GM21447 (cell line): Measurements from ENCODE around the gene TAS2R41.

Experiments used
- ATAC-seq: cut with Tn5 transposase; IDR thresholded peaks from one replicate; pipeline ENCODE4 v1.9.1; 2021; ENCODE audit not compliant: unreplicated experiment

Gene TAS2R41

GRCh38 chr7:143477501-143478150 lies at the start of gene TAS2R41:
Gene TAS2R41, plus strand, starts transcription at chr7:143477873. Its CDS starts 0 bp downstream, at chr7:143477873.
- no peak for ATAC-seq

- no peak for ATAC-seq
Measured at GRCh38 chr7:143429770-143430698, 47.6 kb upstream of the TAS2R41 start.

GRCh38 chr7:143431109-143431508 lies 46.6 kb upstream of the TAS2R41 start:
- ATAC-seq, result no peak

- ATAC-seq, result no peak
Measured at GRCh38 chr7:143433759-143434158, 43.9 kb upstream of the TAS2R41 start.

- no peak for ATAC-seq
Measured at GRCh38 chr7:143434660-143435059, 43.0 kb upstream of the TAS2R41 start.

GRCh38 chr7:143435266-143435665 lies 42.4 kb upstream of the TAS2R41 start:
- no peak for ATAC-seq

GRCh38 chr7:143436325-143436946 lies 41.2 kb upstream of the TAS2R41 start:
- ATAC-seq, result peak; percentile 82

GRCh38 chr7:143437578-143437977 lies 40.1 kb upstream of the TAS2R41 start:
- ATAC-seq, result peak; percentile 47

GRCh38 chr7:143439866-143440265 lies 37.8 kb upstream of the TAS2R41 start:
- no peak for ATAC-seq

- no peak for ATAC-seq
Measured at GRCh38 chr7:143443153-143443552, 34.5 kb upstream of the TAS2R41 start, which contains the start of gene TAS2R60. Gene TAS2R60, plus strand, starts transcription at chr7:143443453. Its CDS starts 0 bp downstream, at chr7:143443453.

GRCh38 chr7:143444063-143444782 lies 33.5 kb upstream of the TAS2R41 start:
- ATAC-seq, result no peak

- ATAC-seq, result no peak
Measured at GRCh38 chr7:143444785-143445184, 32.9 kb upstream of the TAS2R41 start.

GRCh38 chr7:143447466-143447865 lies 30.2 kb upstream of the TAS2R41 start:
- no peak for ATAC-seq

- ATAC-seq, result no peak
Measured at GRCh38 chr7:143448429-143448828, 29.2 kb upstream of the TAS2R41 start.

GRCh38 chr7:143449793-143450192 lies 27.9 kb upstream of the TAS2R41 start:
- ATAC-seq, result no peak

- ATAC-seq, result no peak
Measured at GRCh38 chr7:143451122-143451521, 26.6 kb upstream of the TAS2R41 start.

GRCh38 chr7:143451746-143452145 lies 25.9 kb upstream of the TAS2R41 start:
- no peak for ATAC-seq

- ATAC-seq, result no peak
Measured at GRCh38 chr7:143452495-143452894, 25.2 kb upstream of the TAS2R41 start.

- ATAC-seq, result no peak
Measured at GRCh38 chr7:143454091-143454680, 23.5 kb upstream of the TAS2R41 start.

- ATAC-seq, result no peak
Measured at GRCh38 chr7:143455491-143455890, 22.2 kb upstream of the TAS2R41 start.

- ATAC-seq, result no peak
Measured at GRCh38 chr7:143455942-143456341, 21.7 kb upstream of the TAS2R41 start.
